ENCODE measurements around the gene DTX4.

- TF ChIP-seq CTCF (tag by site-specific recombination; IDR thresholded peaks at IDR 0.05): no peak
- TF ChIP-seq ZNF639 (tag by site-specific recombination; IDR thresholded peaks at IDR 0.05): no peak
- no peak for TF ChIP-seq ZNF560 (tag by site-specific recombination; IDR thresholded peaks at IDR 0.05; ENCODE audit: borderline replicate concordance)
- TF ChIP-seq ZNF629 (tag by site-specific recombination; IDR thresholded peaks at IDR 0.05): no peak
- TF ChIP-seq ZNF302 (tag by site-specific recombination; IDR thresholded peaks at IDR 0.05; ENCODE audit: low read depth): no peak
- no peak for TF ChIP-seq ZNF701 (tag by site-specific recombination; IDR thresholded peaks at IDR 0.05)
- TF ChIP-seq, protein P1, sequence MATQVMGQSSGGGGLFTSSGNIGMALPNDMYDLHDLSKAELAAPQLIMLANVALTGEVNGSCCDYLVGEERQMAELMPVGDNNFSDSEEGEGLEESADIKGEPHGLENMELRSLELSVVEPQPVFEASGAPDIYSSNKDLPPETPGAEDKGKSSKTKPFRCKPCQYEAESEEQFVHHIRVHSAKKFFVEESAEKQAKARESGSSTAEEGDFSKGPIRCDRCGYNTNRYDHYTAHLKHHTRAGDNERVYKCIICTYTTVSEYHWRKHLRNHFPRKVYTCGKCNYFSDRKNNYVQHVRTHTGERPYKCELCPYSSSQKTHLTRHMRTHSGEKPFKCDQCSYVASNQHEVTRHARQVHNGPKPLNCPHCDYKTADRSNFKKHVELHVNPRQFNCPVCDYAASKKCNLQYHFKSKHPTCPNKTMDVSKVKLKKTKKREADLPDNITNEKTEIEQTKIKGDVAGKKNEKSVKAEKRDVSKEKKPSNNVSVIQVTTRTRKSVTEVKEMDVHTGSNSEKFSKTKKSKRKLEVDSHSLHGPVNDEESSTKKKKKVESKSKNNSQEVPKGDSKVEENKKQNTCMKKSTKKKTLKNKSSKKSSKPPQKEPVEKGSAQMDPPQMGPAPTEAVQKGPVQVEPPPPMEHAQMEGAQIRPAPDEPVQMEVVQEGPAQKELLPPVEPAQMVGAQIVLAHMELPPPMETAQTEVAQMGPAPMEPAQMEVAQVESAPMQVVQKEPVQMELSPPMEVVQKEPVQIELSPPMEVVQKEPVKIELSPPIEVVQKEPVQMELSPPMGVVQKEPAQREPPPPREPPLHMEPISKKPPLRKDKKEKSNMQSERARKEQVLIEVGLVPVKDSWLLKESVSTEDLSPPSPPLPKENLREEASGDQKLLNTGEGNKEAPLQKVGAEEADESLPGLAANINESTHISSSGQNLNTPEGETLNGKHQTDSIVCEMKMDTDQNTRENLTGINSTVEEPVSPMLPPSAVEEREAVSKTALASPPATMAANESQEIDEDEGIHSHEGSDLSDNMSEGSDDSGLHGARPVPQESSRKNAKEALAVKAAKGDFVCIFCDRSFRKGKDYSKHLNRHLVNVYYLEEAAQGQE (tag by site-specific recombination; IDR thresholded peaks at IDR 0.05): no peak
- TF ChIP-seq, protein P2, sequence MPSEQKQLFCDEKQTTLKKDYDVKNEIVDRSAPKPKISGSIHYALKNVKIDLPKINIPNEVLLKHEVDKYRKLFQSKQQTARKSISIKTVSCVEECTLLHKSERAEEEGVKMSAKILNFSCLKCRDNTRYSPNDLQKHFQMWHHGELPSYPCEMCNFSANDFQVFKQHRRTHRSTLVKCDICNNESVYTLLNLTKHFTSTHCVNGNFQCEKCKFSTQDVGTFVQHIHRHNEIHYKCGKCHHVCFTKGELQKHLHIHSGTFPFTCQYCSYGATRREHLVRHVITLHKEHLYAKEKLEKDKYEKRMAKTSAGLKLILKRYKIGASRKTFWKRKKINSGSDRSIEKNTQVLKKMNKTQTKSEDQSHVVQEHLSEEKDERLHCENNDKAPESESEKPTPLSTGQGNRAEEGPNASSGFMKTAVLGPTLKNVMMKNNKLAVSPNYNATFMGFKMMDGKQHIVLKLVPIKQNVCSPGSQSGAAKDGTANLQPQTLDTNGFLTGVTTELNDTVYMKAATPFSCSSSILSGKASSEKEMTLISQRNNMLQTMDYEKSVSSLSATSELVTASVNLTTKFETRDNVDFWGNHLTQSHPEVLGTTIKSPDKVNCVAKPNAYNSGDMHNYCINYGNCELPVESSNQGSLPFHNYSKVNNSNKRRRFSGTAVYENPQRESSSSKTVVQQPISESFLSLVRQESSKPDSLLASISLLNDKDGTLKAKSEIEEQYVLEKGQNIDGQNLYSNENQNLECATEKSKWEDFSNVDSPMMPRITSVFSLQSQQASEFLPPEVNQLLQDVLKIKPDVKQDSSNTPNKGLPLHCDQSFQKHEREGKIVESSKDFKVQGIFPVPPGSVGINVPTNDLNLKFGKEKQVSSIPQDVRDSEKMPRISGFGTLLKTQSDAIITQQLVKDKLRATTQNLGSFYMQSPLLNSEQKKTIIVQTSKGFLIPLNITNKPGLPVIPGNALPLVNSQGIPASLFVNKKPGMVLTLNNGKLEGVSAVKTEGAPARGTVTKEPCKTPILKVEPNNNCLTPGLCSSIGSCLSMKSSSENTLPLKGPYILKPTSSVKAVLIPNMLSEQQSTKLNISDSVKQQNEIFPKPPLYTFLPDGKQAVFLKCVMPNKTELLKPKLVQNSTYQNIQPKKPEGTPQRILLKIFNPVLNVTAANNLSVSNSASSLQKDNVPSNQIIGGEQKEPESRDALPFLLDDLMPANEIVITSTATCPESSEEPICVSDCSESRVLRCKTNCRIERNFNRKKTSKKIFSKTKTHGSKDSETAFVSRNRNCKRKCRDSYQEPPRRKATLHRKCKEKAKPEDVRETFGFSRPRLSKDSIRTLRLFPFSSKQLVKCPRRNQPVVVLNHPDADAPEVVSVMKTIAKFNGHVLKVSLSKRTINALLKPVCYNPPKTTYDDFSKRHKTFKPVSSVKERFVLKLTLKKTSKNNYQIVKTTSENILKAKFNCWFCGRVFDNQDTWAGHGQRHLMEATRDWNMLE (tag by site-specific recombination; conservative IDR thresholded peaks at IDR 0.05; ENCODE audit: low read depth): no peak
- TF ChIP-seq ZNF280C (tag by site-specific recombination; IDR thresholded peaks at IDR 0.05): no peak
- TF ChIP-seq, protein P3, sequence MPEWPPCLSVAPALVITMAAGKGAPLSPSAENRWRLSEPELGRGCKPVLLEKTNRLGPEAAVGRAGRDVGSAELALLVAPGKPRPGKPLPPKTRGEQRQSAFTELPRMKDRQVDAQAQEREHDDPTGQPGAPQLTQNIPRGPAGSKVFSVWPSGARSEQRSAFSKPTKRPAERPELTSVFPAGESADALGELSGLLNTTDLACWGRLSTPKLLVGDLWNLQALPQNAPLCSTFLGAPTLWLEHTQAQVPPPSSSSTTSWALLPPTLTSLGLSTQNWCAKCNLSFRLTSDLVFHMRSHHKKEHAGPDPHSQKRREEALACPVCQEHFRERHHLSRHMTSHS (tag by site-specific recombination; IDR thresholded peaks at IDR 0.05): no peak
- TF ChIP-seq ZNF175 (tag by site-specific recombination; IDR thresholded peaks at IDR 0.05): no peak
- TF ChIP-seq ZNF792 (tag by site-specific recombination; IDR thresholded peaks at IDR 0.05): no peak
These were observed 11.8 kb downstream of the DTX4 start for GRCh38 chr11:59183771-59184170.

Measured in HEK293 (cell line).